ENCODE data around the gene PYGL. TPM values are rescaled to one million over a fixed set of nuclear protein-coding genes. Genes with fewer than 3 reads are reported as not detected.

PYGL gene
- total RNA-seq, 1 donor, result 51.3 TPM

Other genes with a start within 250 kb of the PYGL start
- 119 TPM for gene NIN, start 113.3 kb downstream of the PYGL start, total RNA-seq
- gene ABHD12B, start 72.4 kb downstream of the PYGL start, total RNA-seq, result not detected
- 0.42 TPM for gene TRIM9, start 150.6 kb upstream of the PYGL start, total RNA-seq

All from mononuclear cell (primary cell).